ENCODE measurements around the gene DHX8. TPM values are rescaled to one million over a fixed set of nuclear protein-coding genes. Genes with fewer than 3 reads are reported as not detected.

DHX8 gene
- total and polyA plus RNA-seq, 2 donors (not counting 3 experiments of a cell fraction or from before 2014, with no cell fraction given) = 34.9 to 65.6 TPM

GRCh38 chr17:43444223-43445008 is 39.4 kb upstream of the DHX8 start:
- no peak for FAIRE-seq
- intact Hi-C loops (cut with micrococcal nuclease) = no loop called here

More at GRCh38 chr17:43444223-43445008, 39.4 kb upstream of the DHX8 start:
- dilution Hi-C loops (cut with MboI; ENCODE audit: extremely low pct_ligation_motif_present, low sequenced_read_pairs) = no loop called here
- H3K4me1 ChIP-seq (ENCODE audit: control insufficient read depth, extremely low read depth, insufficient read depth, low read length) = no peaks in the 10 kb centered on the region
- no peaks in the 10 kb centered on the region for H3K36me3 ChIP-seq (ENCODE audit: control insufficient read depth in 2 of 2, extremely low read depth in 1 of 2, insufficient read depth in 2 of 2, low read length in 2 of 2)
- peaks cover 4 to 6% of the 10 kb centered on the region in 2 experiments for H3K27me3 ChIP-seq (ENCODE audit: control insufficient read depth in 2 of 2, insufficient read depth in 2 of 2, low read length in 2 of 2)
- H3K4me2 ChIP-seq (ENCODE audit: insufficient read depth, low read length) = no peak overlapping the region
- H3K4me3 ChIP-seq (replicated peaks in 1 of 3; ENCODE audit: insufficient read depth in 1 of 3, low read depth in 1 of 3, low read length in 3 of 3) = no peak overlapping the region
- BruUV-seq (replicated peaks) = no TSS peak
- no peak overlapping the region for H3K27ac ChIP-seq (ENCODE audit: insufficient read depth, low read depth, low read length)
- H3K9me3 ChIP-seq (replicated peaks; ENCODE audit: control insufficient read depth, insufficient read depth, low read length) = no peaks in the 10 kb centered on the region
- no peaks in the 10 kb centered on the region for H3K9me1 ChIP-seq (replicated peaks; ENCODE audit: control insufficient read depth, extremely low read depth, insufficient read depth, low read length)
- ChIA-PET POLR2A (no interaction called here), CTCF (no interaction called here)
- no peaks in the 10 kb centered on the region for H4K20me1 ChIP-seq (replicated peaks; ENCODE audit: control insufficient read depth, extremely low read depth, insufficient read depth, low read length)
- H3K9ac ChIP-seq (replicated peaks; ENCODE audit: extremely low read depth, insufficient read depth, low read length) = no peak overlapping the region
- no peak for DNase-seq (ENCODE audit: low read depth, low spot score)
- TF ChIP-seq MAX (IDR thresholded peaks at IDR 0.05; ENCODE audit: insufficient read depth, insufficient read length) (no peak), POLR2AphosphoS5 (IDR thresholded peaks at IDR 0.05; ENCODE audit: insufficient read depth, low read depth, low read length) (no peak), EZH2 (IDR thresholded peaks at IDR 0.05; ENCODE audit: borderline replicate concordance, low read depth, low read length, severe bottlenecking) (no peak), JUN (IDR thresholded peaks at IDR 0.05; ENCODE audit: borderline replicate concordance, insufficient read depth, insufficient read length, low read depth) (no peak), MYC (IDR thresholded peaks at IDR 0.05; ENCODE audit: low read depth, low read length) (no peak), CTCF (IDR thresholded peaks at IDR 0.05; ENCODE audit: extremely low read depth in 1 of 2, insufficient read depth in 1 of 2, low read depth in 1 of 2, low read length in 2 of 2) (no peak), GATA2 (IDR thresholded peaks at IDR 0.05; ENCODE audit: insufficient read depth, insufficient read length, low read depth, low read length) (no peak), POLR2A (IDR thresholded peaks at IDR 0.05; ENCODE audit: low read depth, low read length) (no peak), FOS (IDR thresholded peaks at IDR 0.05; ENCODE audit: borderline replicate concordance, insufficient read depth, low read length) (no peak)
- no peak overlapping the region for H2AFZ ChIP-seq (ENCODE audit: low read depth, low read length)
- no peaks in the 10 kb centered on the region for H3K79me2 ChIP-seq (ENCODE audit: control insufficient read depth, insufficient read depth, low read length)
